ENCODE results near the gene IFNA2. TPM values are rescaled to one million over a fixed set of nuclear protein-coding genes. Genes with fewer than 3 reads are reported as not detected.

IFNA2 gene
- total RNA-seq, 1 donor from 2014 or later = not detected

GRCh38 chr9:21408817-21409216, 23.6 kb upstream of the IFNA2 start, which contains the start of gene IFNA8:
Gene IFNA8 (plus strand): TSS chr9:21409117. CDS start chr9:21409177, 60 bp downstream.
- no peaks in the 10 kb centered on the region for H3K27me3 ChIP-seq (ENCODE audit: insufficient read depth, low read length)
- FAIRE-seq (no peak), DNase-seq (ENCODE audit: low read depth) (no peak)
- H3K27ac ChIP-seq (ENCODE audit: low read depth, low read length) = no peak within 1 kb of the TSS
- H4K20me1 ChIP-seq (ENCODE audit: insufficient read depth, low read length) = no peaks in the 10 kb centered on the region
- Mint-ChIP-seq H3K27me3 (ENCODE audit: low read depth, unreplicated experiment) (no peaks in the 10 kb centered on the region), H3K4me1 (ENCODE audit: low read depth, unreplicated experiment) (no peaks in the 10 kb centered on the region), H3K9me3 (ENCODE audit: unreplicated experiment) (no peaks in the 10 kb centered on the region), H3K36me3 (ENCODE audit: low read depth, unreplicated experiment) (no peaks in the 10 kb centered on the region), H3K4me3 (ENCODE audit: unreplicated experiment) (no peak within 1 kb of the TSS), H3K27ac (ENCODE audit: unreplicated experiment) (no peak within 1 kb of the TSS)
- H3K4me2 ChIP-seq (ENCODE audit: low read length) = no peak within 1 kb of the TSS
- no peaks in the 10 kb centered on the region for H3K9me3 ChIP-seq (ENCODE audit: insufficient read depth, low read depth, low read length)
- H2AFZ ChIP-seq (ENCODE audit: low read depth, low read length) = no peak within 1 kb of the TSS
- TF ChIP-seq EZH2 (IDR thresholded peaks at IDR 0.05; ENCODE audit: insufficient read depth, low read length) = no peak
- TF ChIP-seq, protein P1, sequence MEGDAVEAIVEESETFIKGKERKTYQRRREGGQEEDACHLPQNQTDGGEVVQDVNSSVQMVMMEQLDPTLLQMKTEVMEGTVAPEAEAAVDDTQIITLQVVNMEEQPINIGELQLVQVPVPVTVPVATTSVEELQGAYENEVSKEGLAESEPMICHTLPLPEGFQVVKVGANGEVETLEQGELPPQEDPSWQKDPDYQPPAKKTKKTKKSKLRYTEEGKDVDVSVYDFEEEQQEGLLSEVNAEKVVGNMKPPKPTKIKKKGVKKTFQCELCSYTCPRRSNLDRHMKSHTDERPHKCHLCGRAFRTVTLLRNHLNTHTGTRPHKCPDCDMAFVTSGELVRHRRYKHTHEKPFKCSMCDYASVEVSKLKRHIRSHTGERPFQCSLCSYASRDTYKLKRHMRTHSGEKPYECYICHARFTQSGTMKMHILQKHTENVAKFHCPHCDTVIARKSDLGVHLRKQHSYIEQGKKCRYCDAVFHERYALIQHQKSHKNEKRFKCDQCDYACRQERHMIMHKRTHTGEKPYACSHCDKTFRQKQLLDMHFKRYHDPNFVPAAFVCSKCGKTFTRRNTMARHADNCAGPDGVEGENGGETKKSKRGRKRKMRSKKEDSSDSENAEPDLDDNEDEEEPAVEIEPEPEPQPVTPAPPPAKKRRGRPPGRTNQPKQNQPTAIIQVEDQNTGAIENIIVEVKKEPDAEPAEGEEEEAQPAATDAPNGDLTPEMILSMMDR (IDR thresholded peaks at IDR 0.05; ENCODE audit: insufficient read depth, low read depth, low read length) = no peak
- no peaks in the 10 kb centered on the region for H3K36me3 ChIP-seq (ENCODE audit: insufficient read depth, low read length)
- no peak within 1 kb of the TSS for H3K9ac ChIP-seq (ENCODE audit: low read length)
- no peak within 1 kb of the TSS for H3K4me3 ChIP-seq (ENCODE audit: insufficient read depth, low read depth, low read length)
- H3K79me2 ChIP-seq (ENCODE audit: insufficient read depth, low read length) = no peaks in the 10 kb centered on the region
- no peaks in the 10 kb centered on the region for H3K4me1 ChIP-seq (ENCODE audit: insufficient read depth, low read length)

DNA sequence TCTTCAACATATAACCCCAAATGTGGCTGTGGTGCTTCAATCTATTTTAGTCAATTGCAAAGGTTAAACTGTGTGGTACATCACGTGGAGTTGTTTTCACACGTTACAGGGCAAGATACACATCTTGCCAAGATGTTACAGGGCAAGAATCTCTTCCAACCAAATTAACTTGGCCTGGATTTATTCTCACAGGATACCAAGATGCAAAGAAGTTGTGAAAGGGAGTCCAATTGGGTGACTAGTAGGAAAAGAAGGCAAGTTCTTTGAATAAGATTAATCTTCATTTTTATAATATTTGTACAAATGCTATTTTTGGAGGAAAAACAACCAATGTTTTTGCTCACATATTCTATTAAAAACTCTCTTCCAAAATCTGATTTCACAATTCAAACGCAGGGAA, 18.9 kb upstream of the IFNA2 start:
- no peak overlapping the region for H3K27ac Mint-ChIP-seq (ENCODE audit: unreplicated experiment)
- H3K27me3 Mint-ChIP-seq (ENCODE audit: low read depth, unreplicated experiment) = peaks cover 11% of the 10 kb centered on the region
- H3K4me1 Mint-ChIP-seq (ENCODE audit: low read depth, unreplicated experiment) = no peaks in the 10 kb centered on the region
- H2AFZ ChIP-seq (ENCODE audit: low read depth, low read length) = no peak overlapping the region
- H3K9me3 Mint-ChIP-seq (ENCODE audit: unreplicated experiment) = no peaks in the 10 kb centered on the region
- H3K27me3 ChIP-seq (ENCODE audit: insufficient read depth, low read length) = peaks cover 11% of the 10 kb centered on the region
- no peak overlapping the region for H3K27ac ChIP-seq (ENCODE audit: low read depth, low read length)
- TF ChIP-seq EZH2 (IDR thresholded peaks at IDR 0.05; ENCODE audit: insufficient read depth, low read length) = no peak
- TF ChIP-seq, protein P1 (IDR thresholded peaks at IDR 0.05; ENCODE audit: insufficient read depth, low read depth, low read length) = no peak
- no peak overlapping the region for H3K4me2 ChIP-seq (ENCODE audit: low read length)
- peaks cover 5% of the 10 kb centered on the region for H3K4me1 ChIP-seq (ENCODE audit: insufficient read depth, low read length)
- H3K4me3 Mint-ChIP-seq (ENCODE audit: unreplicated experiment) = no peak overlapping the region
- FAIRE-seq = no peak
- H3K4me3 ChIP-seq (ENCODE audit: insufficient read depth, low read depth, low read length) = no peak overlapping the region
- no peaks in the 10 kb centered on the region for H3K9me3 ChIP-seq (ENCODE audit: insufficient read depth, low read depth, low read length)
- H3K79me2 ChIP-seq (ENCODE audit: insufficient read depth, low read length) = no peaks in the 10 kb centered on the region
- no peaks in the 10 kb centered on the region for H3K36me3 Mint-ChIP-seq (ENCODE audit: low read depth, unreplicated experiment)
- H3K9ac ChIP-seq (ENCODE audit: low read length) = no peak overlapping the region
- no peak for DNase-seq (ENCODE audit: low read depth)
- H4K20me1 ChIP-seq (ENCODE audit: insufficient read depth, low read length) = no peaks in the 10 kb centered on the region
- no peaks in the 10 kb centered on the region for H3K36me3 ChIP-seq (ENCODE audit: insufficient read depth, low read length)

DNA sequence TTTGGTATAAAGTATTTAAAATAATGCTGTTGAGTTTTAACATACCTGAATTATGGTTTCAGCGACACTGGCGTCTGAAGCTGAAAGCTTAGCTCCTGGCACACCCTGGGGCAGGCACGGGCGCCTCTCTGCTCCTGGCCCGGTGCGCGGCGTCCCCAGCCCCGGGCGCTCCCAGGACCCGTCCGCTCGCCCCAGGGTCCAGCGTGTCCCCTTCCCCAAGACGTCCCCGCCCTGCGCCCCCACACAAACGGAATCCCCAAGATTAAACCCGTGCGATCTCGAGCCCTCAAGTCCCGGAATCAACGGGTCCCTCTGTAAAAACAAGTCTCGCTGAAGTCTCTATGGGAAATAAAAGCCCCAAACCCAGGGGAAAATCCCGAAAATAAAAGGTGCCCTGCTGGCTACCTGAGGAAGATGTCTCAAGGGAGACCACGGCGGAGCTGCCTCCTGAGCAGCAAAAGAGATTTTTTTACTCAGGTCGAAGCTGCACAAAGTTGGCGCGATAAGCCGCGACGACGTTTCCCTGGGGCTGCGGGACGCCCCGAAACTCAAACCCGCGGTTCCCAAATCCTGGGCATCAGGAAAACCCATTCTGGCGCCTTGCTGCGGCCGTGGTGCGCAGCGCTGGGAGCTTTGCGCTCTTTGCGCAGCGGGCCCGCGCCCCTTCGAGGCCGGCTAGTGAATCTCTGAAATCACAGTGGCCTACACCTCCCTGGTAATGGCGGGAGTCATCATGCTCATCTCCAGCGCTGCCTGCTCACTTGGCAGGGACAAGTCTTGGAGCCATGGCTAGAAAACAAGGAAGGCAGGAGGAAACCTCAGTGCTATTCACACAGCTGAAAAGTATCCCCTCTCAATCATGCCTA, 17.4 kb upstream of the IFNA2 start:
- Histone ChIP-seq H2AFZ (ENCODE audit: low read depth, low read length) (peak overlapping the region; percentile 76), H3K4me1 (ENCODE audit: insufficient read depth, low read length) (peaks cover 5% of the 10 kb centered on the region), H3K9me3 (ENCODE audit: insufficient read depth, low read depth, low read length) (no peaks in the 10 kb centered on the region), H4K20me1 (ENCODE audit: insufficient read depth, low read length) (no peaks in the 10 kb centered on the region), H3K36me3 (ENCODE audit: insufficient read depth, low read length) (no peaks in the 10 kb centered on the region), H3K27me3 (ENCODE audit: insufficient read depth, low read length) (peaks cover 14% of the 10 kb centered on the region), H3K79me2 (ENCODE audit: insufficient read depth, low read length) (no peaks in the 10 kb centered on the region), H3K9ac (ENCODE audit: low read length) (peak overlapping the region; percentile 43), H3K4me3 (ENCODE audit: insufficient read depth, low read depth, low read length) (peak overlapping the region; percentile 65), H3K27ac (ENCODE audit: low read depth, low read length) (no peak overlapping the region), H3K4me2 (ENCODE audit: low read length) (peak overlapping the region; percentile 97)
- TF ChIP-seq, protein P1 (IDR thresholded peaks at IDR 0.05; ENCODE audit: insufficient read depth, low read depth, low read length) = no peak
- peak; percentile 39 for TF ChIP-seq EZH2 (IDR thresholded peaks at IDR 0.05; ENCODE audit: insufficient read depth, low read length)
- Mint-ChIP-seq H3K27me3 (ENCODE audit: low read depth, unreplicated experiment) (peaks cover 14% of the 10 kb centered on the region), H3K9me3 (ENCODE audit: unreplicated experiment) (no peaks in the 10 kb centered on the region), H3K4me1 (ENCODE audit: low read depth, unreplicated experiment) (no peaks in the 10 kb centered on the region), H3K36me3 (ENCODE audit: low read depth, unreplicated experiment) (no peaks in the 10 kb centered on the region), H3K27ac (ENCODE audit: unreplicated experiment) (no peak overlapping the region), H3K4me3 (ENCODE audit: unreplicated experiment) (peak overlapping the region; percentile 75)
- DNase-seq (ENCODE audit: low read depth) (no peak), FAIRE-seq (no peak)
